ENCODE measurements around the gene KCNS3. TPM values are rescaled to one million over a fixed set of nuclear protein-coding genes. Genes with fewer than 3 reads are reported as not detected.

KCNS3 gene
- total RNA-seq, 4 donors from 2014 or later: 2.2 to 5.9 (median 4.6) TPM

DNA sequence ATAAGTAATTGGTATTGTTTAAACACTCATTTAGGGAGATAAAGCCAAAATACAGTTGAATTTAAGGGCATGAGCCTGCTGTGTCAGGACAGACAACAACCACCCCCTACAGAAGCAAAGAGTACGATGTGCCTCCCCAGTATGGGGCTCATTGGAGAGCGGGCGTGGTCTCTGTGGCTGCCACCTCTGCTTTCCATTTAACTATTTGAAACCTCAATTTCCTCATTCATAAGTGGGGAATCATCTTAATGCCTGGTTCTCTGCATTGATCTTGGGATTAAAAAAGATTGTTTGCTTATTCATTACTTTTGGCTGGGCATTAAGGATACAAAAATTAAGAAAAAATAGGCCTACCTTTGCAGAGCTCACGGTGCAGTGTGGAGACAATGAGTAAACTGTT lies 21.4 kb downstream of the KCNS3 start:
- TF ChIP-seq, protein P1, sequence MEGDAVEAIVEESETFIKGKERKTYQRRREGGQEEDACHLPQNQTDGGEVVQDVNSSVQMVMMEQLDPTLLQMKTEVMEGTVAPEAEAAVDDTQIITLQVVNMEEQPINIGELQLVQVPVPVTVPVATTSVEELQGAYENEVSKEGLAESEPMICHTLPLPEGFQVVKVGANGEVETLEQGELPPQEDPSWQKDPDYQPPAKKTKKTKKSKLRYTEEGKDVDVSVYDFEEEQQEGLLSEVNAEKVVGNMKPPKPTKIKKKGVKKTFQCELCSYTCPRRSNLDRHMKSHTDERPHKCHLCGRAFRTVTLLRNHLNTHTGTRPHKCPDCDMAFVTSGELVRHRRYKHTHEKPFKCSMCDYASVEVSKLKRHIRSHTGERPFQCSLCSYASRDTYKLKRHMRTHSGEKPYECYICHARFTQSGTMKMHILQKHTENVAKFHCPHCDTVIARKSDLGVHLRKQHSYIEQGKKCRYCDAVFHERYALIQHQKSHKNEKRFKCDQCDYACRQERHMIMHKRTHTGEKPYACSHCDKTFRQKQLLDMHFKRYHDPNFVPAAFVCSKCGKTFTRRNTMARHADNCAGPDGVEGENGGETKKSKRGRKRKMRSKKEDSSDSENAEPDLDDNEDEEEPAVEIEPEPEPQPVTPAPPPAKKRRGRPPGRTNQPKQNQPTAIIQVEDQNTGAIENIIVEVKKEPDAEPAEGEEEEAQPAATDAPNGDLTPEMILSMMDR (IDR thresholded peaks at IDR 0.05; ENCODE audit: low read depth): no peak

DNA sequence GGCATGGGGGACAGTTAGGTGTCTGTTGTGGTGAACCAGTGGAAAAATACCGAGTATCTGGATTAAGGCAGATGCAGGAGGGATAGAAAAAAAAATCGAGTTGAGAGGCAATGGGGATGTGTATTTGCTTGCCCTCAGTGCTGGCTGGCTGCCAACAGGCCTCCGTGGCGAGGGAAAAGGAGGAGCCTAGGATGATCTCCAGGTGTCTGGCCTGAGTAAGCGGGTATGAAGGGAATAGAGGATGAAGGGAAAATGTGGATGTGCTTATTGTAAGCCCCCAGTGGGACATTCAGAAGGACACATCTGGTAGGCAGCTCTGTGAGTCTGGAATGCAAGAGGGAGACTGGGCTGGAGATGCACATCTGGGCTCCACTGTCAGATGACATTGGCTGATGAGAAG lies 22.8 kb downstream of the KCNS3 start:
- TF ChIP-seq, protein P1 (IDR thresholded peaks at IDR 0.05; ENCODE audit: low read depth): no peak

DNA sequence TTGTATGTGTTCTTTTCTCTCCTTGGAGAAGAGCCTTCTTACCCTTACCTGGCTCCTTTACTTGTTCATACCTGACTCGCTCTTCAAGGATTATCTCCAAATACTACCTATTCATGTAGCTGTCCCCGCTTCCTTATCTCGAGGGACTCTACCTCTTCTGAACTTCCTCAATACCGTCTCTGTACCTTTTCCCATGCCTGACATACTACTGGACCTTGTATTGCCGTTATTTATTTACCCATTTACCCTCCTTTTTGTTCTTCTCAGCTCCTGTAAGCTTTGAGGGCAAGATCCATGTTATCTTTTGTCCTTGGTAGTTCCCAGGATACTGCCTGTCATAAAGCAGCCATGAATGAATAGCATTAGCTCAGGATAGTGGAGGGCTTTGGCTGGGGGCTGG lies 32.5 kb downstream of the KCNS3 start:
- TF ChIP-seq, protein P1 (IDR thresholded peaks at IDR 0.05; ENCODE audit: low read depth): no peak

DNA sequence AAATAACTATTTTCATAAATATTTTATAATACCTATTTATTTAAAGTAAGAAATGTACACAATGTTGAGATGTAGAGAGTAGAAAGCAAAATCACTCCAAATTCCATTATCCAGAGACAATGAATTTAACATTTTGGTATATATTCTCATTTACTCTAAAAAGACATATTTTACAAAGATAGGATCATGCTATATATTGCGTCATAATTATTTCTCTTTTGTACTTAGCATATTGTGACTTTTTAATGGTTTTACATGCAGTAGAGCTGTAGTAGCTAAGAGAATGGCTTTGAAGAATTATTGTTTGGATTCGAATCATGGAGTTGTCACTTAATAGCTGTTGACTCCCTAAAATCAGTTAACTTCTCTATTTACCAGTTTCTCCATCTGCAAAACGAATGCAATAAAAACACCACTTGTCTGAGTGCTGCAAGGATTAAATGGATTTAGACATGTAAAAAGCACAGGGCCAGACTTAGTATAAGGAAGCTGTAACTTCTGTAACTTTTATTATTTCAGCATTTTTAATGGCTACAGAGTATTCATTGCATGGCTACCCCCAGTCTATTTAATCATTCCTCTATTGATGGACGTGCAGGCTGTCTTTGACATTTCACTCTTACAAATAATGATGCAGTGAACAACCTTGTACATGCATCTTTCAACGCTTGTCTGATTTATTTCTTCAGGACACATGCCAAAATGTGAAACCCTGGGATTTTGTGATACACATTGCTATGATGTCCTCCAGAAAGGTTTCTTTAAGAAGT lies 33.2 kb downstream of the KCNS3 start:
- TF ChIP-seq, protein P1 (IDR thresholded peaks at IDR 0.05; ENCODE audit: low read depth): no peak

DNA sequence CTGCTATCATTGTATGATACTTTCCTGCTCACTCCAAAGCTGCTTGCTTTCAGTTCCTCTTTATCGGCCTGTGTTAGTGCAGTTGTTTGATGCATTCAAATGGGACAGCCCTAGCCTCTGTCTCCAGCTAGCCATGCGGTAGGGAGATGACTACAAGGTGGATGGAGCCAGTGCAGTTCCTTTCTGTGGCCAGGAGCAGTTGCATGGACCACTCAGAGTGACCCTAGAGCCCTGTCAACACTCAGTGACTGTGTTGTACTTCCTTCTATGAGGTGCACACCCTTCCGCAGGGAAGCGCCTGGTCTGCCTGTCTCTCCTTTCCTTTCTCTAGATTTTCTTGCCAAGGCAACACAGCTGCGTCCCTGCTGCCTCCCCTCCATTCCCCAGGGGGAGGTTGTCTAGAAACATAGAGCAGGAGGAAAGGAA lies 33.8 kb downstream of the KCNS3 start:
- TF ChIP-seq, protein P1 (IDR thresholded peaks at IDR 0.05; ENCODE audit: low read depth): no peak

DNA sequence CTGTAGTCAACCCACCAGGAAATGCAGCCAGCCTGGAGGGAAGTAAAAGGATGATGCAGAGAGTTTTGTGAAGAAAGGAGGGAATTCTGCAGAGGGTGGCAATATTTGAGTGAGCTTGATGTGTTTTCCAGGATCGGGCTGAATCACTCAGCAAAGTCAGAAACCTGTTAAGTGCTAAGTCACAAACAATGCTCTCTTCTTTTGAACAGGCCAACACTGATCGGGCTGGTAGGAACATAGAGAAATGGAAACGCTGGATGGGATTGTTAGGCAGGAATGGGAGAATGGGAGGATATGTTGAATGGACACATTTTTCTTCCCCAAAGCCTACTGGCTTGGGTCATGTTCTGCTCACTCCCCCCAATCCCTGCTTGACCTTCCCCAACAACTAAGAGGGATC lies 36.6 kb downstream of the KCNS3 start:
- TF ChIP-seq, protein P1 (IDR thresholded peaks at IDR 0.05; ENCODE audit: low read depth): no peak

DNA sequence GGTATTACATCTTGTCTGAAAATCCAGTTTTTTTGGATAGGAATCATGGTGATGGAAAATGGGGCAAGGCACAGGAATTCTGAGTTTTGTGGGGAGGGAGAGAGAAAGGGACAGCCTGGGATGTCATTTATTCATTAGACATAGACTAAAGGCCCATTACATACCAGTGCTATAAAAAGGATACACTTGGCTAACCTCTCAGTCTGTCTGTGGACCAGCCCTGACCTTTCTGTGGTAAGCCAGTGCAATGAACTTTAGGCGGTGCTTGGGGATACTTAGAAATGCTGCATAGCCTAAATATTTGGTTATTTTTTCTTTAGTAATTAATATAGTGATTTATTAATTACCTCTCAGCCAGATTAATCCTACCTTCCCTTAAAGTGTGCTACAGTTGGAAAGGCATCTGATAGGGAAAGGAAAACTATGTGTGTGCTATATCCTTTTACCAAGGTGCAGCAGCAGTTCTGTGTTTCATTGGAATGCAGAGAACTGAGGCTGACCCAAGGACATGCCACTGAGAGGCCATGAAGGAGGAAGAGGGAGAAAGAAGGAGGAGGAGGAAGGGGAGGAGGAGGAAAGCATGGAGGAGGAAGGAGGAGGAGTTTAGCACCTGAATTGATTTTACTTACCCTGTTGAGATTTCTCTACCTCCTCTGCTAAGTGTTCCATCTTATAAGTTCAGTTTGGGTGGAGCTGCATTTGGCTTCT lies 37.5 kb downstream of the KCNS3 start:
- TF ChIP-seq, protein P1 (IDR thresholded peaks at IDR 0.05; ENCODE audit: low read depth): no peak

Data from subcutaneous adipose tissue (tissue), 4 donors.